HCT116 (cell line): ENCODE data around the gene HAAO. TPM values are rescaled to one million over a fixed set of nuclear protein-coding genes. Genes with fewer than 3 reads are reported as not detected.

Source experiments
- ATAC-seq: fragments of 200-7000 bp; cut with Tn5 transposase; 2 replicates; pipeline ENCODE4 v1.9.1; 2020; ENCODE audit warnings: mild to moderate bottlenecking, moderate library complexity
- BruUV-seq: library from RNA; stranded (reverse); fragments of 400-500 nt; replicated peaks from 2 replicates; lab custom pipeline; 2021; lab: Mats Ljungman, UMichigan
- CTCF ChIA-PET: fragments of 300-600 bp; sonication (Branson Sonifier 250); formaldehyde crosslinking; loops from one replicate; lab custom pipeline; 2021; ENCODE audit warnings: antibody characterized with exemption; lab: Charles Lee
- POLR2A ChIA-PET: fragments of 300-600, 350-600 bp; sonication (Branson Sonifier 250); formaldehyde crosslinking; loops from one replicate; lab custom pipeline; 2021; ENCODE audit warnings: antibody characterized with exemption; lab: Charles Lee
- RAD21 ChIA-PET, 2 experiments: fragments of 300-600 bp; sonication (Branson Sonifier 250); formaldehyde crosslinking; loops; one replicate each; lab custom pipeline; 2023; ENCODE audit warnings: low total read pairs in 2 of 2; ENCODE audit not compliant: uncharacterized antibody in 2 of 2, unreplicated experiment in 2 of 2, low non-redundant PET in 1 of 2; lab: Charles Lee
- DNase-seq: peaks from one replicate; pipeline ENCODE4 v3.0.0-alpha.2; 2010; ENCODE audit warnings: low read depth, low spot score
- H2AFZ ChIP-seq: fragments of 200-600 bp; shearing (Covaris generic), sonication (generic); 2 replicates; pipeline ENCODE4 v1.6.1; 2017; ENCODE audit warnings: low read depth, mixed run types, mixed read lengths, antibody characterized with exemption, low read length; ENCODE audit not compliant: poor library complexity, severe bottlenecking
- H3K27ac ChIP-seq: 2 replicates; pipeline ENCODE4 v1.5.1; 2012; ENCODE audit warnings: low read depth, low read length
- H3K27me3 ChIP-seq: fragments of 200-600 bp; sonication (generic); 2 replicates; pipeline ENCODE4 v1.6.1; 2016; ENCODE audit warnings: mixed run types, low read length, mixed read lengths; ENCODE audit not compliant: insufficient read depth
- H3K36me3 ChIP-seq, 2 experiments: fragments of 200-500 bp in 1 of 2; fragments of 200-600 bp in 1 of 2; sonication (Bioruptor generic) in 1 of 2; sonication (generic) in 1 of 2; 2 replicates each; pipeline versions ENCODE4 v1.5.1 to v1.6.1; 2014 to 2016; ENCODE audit warnings: low read length in 2 of 2, inconsistent platforms in 1 of 2, mixed read lengths in 1 of 2, mixed run types in 1 of 2; ENCODE audit not compliant: insufficient read depth in 2 of 2, control insufficient read depth in 1 of 2
- H3K4me1 ChIP-seq, 2 experiments: fragments of 200-600 bp in 1 of 2; sonication (generic) in 1 of 2; 2 replicates each; pipeline versions ENCODE4 v1.5.1 to v1.6.1; 2012 to 2017; ENCODE audit warnings: low read length in 2 of 2, inconsistent platforms in 1 of 2, mild to moderate bottlenecking in 1 of 2, mixed read lengths in 1 of 2, mixed run types in 1 of 2, moderate library complexity in 1 of 2; ENCODE audit not compliant: insufficient read depth in 2 of 2, control insufficient read depth in 1 of 2
- H3K4me2 ChIP-seq: fragments of 200-600 bp; sonication (generic); 2 replicates; pipeline ENCODE4 v1.6.1; 2017; ENCODE audit warnings: mixed run types, low read length, mixed read lengths
- H3K4me3 ChIP-seq, 2 experiments: fragments of 200-600 bp in 1 of 2; sonication (generic) in 1 of 2; replicated peaks in 1 of 2; 2 replicates each; pipeline ENCODE4 v1.5.1; 2011 to 2016; ENCODE audit warnings: low read length in 2 of 2, control low read depth in 1 of 2, low read depth in 1 of 2, mild to moderate bottlenecking in 1 of 2, mixed read lengths in 1 of 2, mixed run types in 1 of 2
- H3K79me2 ChIP-seq: fragments of 200-600 bp; sonication (generic); 2 replicates; pipeline ENCODE4 v1.6.1; 2017; ENCODE audit warnings: mild to moderate bottlenecking, mixed run types, low read length, moderate library complexity, mixed read lengths; ENCODE audit not compliant: insufficient read depth
- H3K9ac ChIP-seq: fragments of 200-600 bp; sonication (generic); 2 replicates; pipeline ENCODE4 v1.6.1; 2016; ENCODE audit warnings: low read length, mixed read lengths
- H3K9me2 ChIP-seq: fragments of 200-600 bp; sonication (generic), shearing (Covaris generic); 2 replicates; pipeline ENCODE4 v1.6.1; 2017; ENCODE audit warnings: mixed run types, mild to moderate bottlenecking, moderate library complexity; ENCODE audit not compliant: insufficient read depth
- H3K9me3 ChIP-seq, 2 experiments: fragments of 200-500 bp in 1 of 2; fragments of 200-600 bp in 1 of 2; sonication (Bioruptor generic) in 1 of 2; sonication (generic) in 1 of 2; 2 replicates each; pipeline ENCODE4 v1.6.1; 2014 to 2017; ENCODE audit warnings: low read length in 2 of 2, mixed read lengths in 2 of 2, inconsistent platforms in 1 of 2, low read depth in 1 of 2, mild to moderate bottlenecking in 1 of 2, mixed run types in 1 of 2, moderate library complexity in 1 of 2; ENCODE audit not compliant: control insufficient read depth in 1 of 2, insufficient read depth in 1 of 2
- H4K20me1 ChIP-seq: fragments of 200-600 bp; sonication (generic), shearing (Covaris generic); 2 replicates; pipeline ENCODE4 v1.6.1; 2017; ENCODE audit warnings: mixed run types, mild to moderate bottlenecking, moderate library complexity; ENCODE audit not compliant: insufficient read depth
- CBX3 ChIP-seq: IDR thresholded peaks from 2 replicates; pipeline ENCODE4 v1.6.1; 2012; ENCODE audit warnings: low read depth
- FOSL1 ChIP-seq: IDR thresholded peaks from 2 replicates; pipeline ENCODE4 v1.6.1; 2012; ENCODE audit warnings: low read depth
- JUND ChIP-seq: IDR thresholded peaks from 2 replicates; pipeline ENCODE4 v1.6.1; 2012
- POLR2A ChIP-seq: IDR thresholded peaks from 2 replicates; pipeline ENCODE4 v1.7.0; 2011; ENCODE audit warnings: borderline replicate concordance; ENCODE audit not compliant: insufficient read depth, insufficient read length; ENCODE audit errors: extremely low read depth
- SP1 ChIP-seq: IDR thresholded peaks from 2 replicates; pipeline ENCODE4 v1.6.1; 2012; ENCODE audit warnings: low read depth
- YY1 ChIP-seq: IDR thresholded peaks from 2 replicates; pipeline ENCODE4 v1.6.1; 2011; ENCODE audit warnings: low read length, low read depth, moderate library complexity, mild to moderate bottlenecking; ENCODE audit not compliant: insufficient replicate concordance; ENCODE audit errors: extremely low read depth
- intact Hi-C: fragments of 100-400 bp; cut with micrococcal nuclease; formaldehyde crosslinking; loops from 2 replicates; pipeline ENCODE4 v1.10.0; 2022
- total RNA-seq: library from RNA; stranded (reverse); gene quantifications from one replicate; pipeline ENCODE4 v1.2.1, GENCODE V29; 2021; ENCODE audit not compliant: unreplicated experiment
- TF ChIP-seq, protein P1 (sequence below): IDR thresholded peaks from 2 replicates; pipeline ENCODE4 v1.6.1; 2012; ENCODE audit warnings: low read depth
- TF ChIP-seq, protein P2 (sequence below): IDR thresholded peaks from 2 replicates; pipeline ENCODE4 v1.6.1; 2011; ENCODE audit warnings: mild to moderate bottlenecking, low read length, moderate library complexity; ENCODE audit not compliant: insufficient replicate concordance; ENCODE audit errors: extremely low read depth

Gene HAAO
- total RNA-seq, 1 experiment from 2014 or later, result not detected

- no peaks in the 10 kb centered on the region for H3K9me3 ChIP-seq
- intact Hi-C loops, result no loop called here
- no peak overlapping the region for H3K4me2 ChIP-seq
- no peaks in the 10 kb centered on the region for H3K79me2 ChIP-seq
- ATAC-seq, result no peak
- no peaks in the 10 kb centered on the region for H4K20me1 ChIP-seq
- H3K4me1 ChIP-seq, result no peaks in the 10 kb centered on the region
- POLR2A ChIA-PET, result no interaction called here
- no peak overlapping the region for H3K9ac ChIP-seq
- DNase-seq, result no peak
- H2AFZ ChIP-seq, result no peak overlapping the region
- H3K9me2 ChIP-seq, result no peaks in the 10 kb centered on the region
- RAD21 ChIA-PET, result no interaction called here
- no peak overlapping the region for H3K4me3 ChIP-seq
- no peaks in the 10 kb centered on the region for H3K36me3 ChIP-seq
- BruUV-seq, result no TSS peak
- CTCF ChIA-PET, result interaction anchor here (0.7 kb wide), 1 partner anchor 660 kb away, joined by 4 read pairs; no protein-coding TSS in a partner anchor
- H3K27me3 ChIP-seq, result no peaks in the 10 kb centered on the region
- no peak overlapping the region for H3K27ac ChIP-seq
- TF ChIP-seq YY1, result no peak
- TF ChIP-seq, protein P1, sequence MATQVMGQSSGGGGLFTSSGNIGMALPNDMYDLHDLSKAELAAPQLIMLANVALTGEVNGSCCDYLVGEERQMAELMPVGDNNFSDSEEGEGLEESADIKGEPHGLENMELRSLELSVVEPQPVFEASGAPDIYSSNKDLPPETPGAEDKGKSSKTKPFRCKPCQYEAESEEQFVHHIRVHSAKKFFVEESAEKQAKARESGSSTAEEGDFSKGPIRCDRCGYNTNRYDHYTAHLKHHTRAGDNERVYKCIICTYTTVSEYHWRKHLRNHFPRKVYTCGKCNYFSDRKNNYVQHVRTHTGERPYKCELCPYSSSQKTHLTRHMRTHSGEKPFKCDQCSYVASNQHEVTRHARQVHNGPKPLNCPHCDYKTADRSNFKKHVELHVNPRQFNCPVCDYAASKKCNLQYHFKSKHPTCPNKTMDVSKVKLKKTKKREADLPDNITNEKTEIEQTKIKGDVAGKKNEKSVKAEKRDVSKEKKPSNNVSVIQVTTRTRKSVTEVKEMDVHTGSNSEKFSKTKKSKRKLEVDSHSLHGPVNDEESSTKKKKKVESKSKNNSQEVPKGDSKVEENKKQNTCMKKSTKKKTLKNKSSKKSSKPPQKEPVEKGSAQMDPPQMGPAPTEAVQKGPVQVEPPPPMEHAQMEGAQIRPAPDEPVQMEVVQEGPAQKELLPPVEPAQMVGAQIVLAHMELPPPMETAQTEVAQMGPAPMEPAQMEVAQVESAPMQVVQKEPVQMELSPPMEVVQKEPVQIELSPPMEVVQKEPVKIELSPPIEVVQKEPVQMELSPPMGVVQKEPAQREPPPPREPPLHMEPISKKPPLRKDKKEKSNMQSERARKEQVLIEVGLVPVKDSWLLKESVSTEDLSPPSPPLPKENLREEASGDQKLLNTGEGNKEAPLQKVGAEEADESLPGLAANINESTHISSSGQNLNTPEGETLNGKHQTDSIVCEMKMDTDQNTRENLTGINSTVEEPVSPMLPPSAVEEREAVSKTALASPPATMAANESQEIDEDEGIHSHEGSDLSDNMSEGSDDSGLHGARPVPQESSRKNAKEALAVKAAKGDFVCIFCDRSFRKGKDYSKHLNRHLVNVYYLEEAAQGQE, result no peak
- TF ChIP-seq CBX3, result no peak
- no peak for TF ChIP-seq POLR2A
- TF ChIP-seq JUND, result no peak
- TF ChIP-seq, protein P2, sequence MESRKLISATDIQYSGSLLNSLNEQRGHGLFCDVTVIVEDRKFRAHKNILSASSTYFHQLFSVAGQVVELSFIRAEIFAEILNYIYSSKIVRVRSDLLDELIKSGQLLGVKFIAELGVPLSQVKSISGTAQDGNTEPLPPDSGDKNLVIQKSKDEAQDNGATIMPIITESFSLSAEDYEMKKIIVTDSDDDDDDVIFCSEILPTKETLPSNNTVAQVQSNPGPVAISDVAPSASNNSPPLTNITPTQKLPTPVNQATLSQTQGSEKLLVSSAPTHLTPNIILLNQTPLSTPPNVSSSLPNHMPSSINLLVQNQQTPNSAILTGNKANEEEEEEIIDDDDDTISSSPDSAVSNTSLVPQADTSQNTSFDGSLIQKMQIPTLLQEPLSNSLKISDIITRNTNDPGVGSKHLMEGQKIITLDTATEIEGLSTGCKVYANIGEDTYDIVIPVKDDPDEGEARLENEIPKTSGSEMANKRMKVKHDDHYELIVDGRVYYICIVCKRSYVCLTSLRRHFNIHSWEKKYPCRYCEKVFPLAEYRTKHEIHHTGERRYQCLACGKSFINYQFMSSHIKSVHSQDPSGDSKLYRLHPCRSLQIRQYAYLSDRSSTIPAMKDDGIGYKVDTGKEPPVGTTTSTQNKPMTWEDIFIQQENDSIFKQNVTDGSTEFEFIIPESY, result no peak
- no peak for TF ChIP-seq SP1
- no peak for TF ChIP-seq FOSL1
- TF ChIP-seq, all 23 proteins: peak for 0
These were observed 8.0 kb downstream of the HAAO start for GRCh38 chr2:42784204-42784880.
